Activated CD4-positive, alpha-beta memory T cell treated with anti-CD3 and anti-CD28 coated beads for 36 hours (primary cell): ENCODE measurements around the gene CACNB4. TPM values are rescaled to one million over a fixed set of nuclear protein-coding genes. Genes with fewer than 3 reads are reported as not detected.

Source experiments
- CTCF ChIA-PET: fragments of 350-600 bp; sonication (Branson Sonifier 250); formaldehyde crosslinking; loops from one replicate; lab custom pipeline; 2021; ENCODE audit warnings: antibody characterized with exemption, inconsistent platforms; lab: Charles Lee
- POLR2A ChIA-PET: fragments of 350-600 bp; sonication (Branson Sonifier 250); formaldehyde crosslinking; loops from one replicate; lab custom pipeline; 2021; ENCODE audit warnings: antibody characterized with exemption; lab: Charles Lee
- DNase-seq: peaks from one replicate; pipeline ENCODE4 v3.0.0-alpha.2; 2020
- H3K27ac Mint-ChIP-seq: one replicate; pipeline ENCODE4 v1.8.0; 2021; ENCODE audit warnings: mixed read lengths
- H3K27me3 Mint-ChIP-seq: one replicate; pipeline ENCODE4 v1.8.0; 2021; ENCODE audit warnings: mixed read lengths
- H3K36me3 Mint-ChIP-seq: one replicate; pipeline ENCODE4 v1.8.0; 2021; ENCODE audit warnings: mixed read lengths
- H3K4me1 Mint-ChIP-seq: one replicate; pipeline ENCODE4 v1.8.0; 2021; ENCODE audit warnings: low read depth, mixed read lengths
- H3K4me3 Mint-ChIP-seq: one replicate; pipeline ENCODE4 v1.8.0; 2021; ENCODE audit warnings: mild to moderate bottlenecking, mixed read lengths
- H3K9me3 Mint-ChIP-seq: one replicate; pipeline ENCODE4 v1.8.0; 2021; ENCODE audit warnings: mixed read lengths
- intact Hi-C: fragments of 100-400 bp; cut with micrococcal nuclease; formaldehyde crosslinking; loops from one replicate; pipeline ENCODE4 v1.15.1; 2023
- total RNA-seq, 2 experiments: library from RNA; stranded (reverse); gene quantifications; one replicate each; pipeline ENCODE4 v1.2.3, GENCODE V29; 2021

CACNB4 gene
- total RNA-seq, 2 experiments from 2014 or later = 0.19 to 0.48 TPM

GRCh38 chr2:151981886-151982285 is 117.0 kb downstream of the CACNB4 start:
- no peak for DNase-seq
- Mint-ChIP-seq H3K9me3 (no peaks in the 10 kb centered on the region), H3K36me3 (no peaks in the 10 kb centered on the region), H3K27me3 (peaks cover 12% of the 10 kb centered on the region), H3K27ac (no peak overlapping the region), H3K4me3 (no peak overlapping the region), H3K4me1 (peaks cover 3% of the 10 kb centered on the region)
- intact Hi-C loops = no loop called here
- ChIA-PET POLR2A (no interaction called here), CTCF (interaction anchor here (1.1 kb wide), 1 partner anchor 17 kb away, joined by 4 read pairs; no protein-coding TSS in a partner anchor)

GRCh38 chr2:151979694-151980093 is 119.2 kb downstream of the CACNB4 start:
- DNase-seq = no peak
- no peaks in the 10 kb centered on the region for H3K9me3 Mint-ChIP-seq
- no peak overlapping the region for H3K4me3 Mint-ChIP-seq
- H3K27ac Mint-ChIP-seq = no peak overlapping the region
- ChIA-PET POLR2A (no interaction called here), CTCF (interaction anchor here (1.2 kb wide), 1 partner anchor 46 kb away, joined by 5 read pairs; no protein-coding TSS in a partner anchor)
- H3K4me1 Mint-ChIP-seq = peaks cover 3% of the 10 kb centered on the region
- no peaks in the 10 kb centered on the region for H3K36me3 Mint-ChIP-seq
- intact Hi-C loops = no loop called here
- peaks cover 12% of the 10 kb centered on the region for H3K27me3 Mint-ChIP-seq

DNA sequence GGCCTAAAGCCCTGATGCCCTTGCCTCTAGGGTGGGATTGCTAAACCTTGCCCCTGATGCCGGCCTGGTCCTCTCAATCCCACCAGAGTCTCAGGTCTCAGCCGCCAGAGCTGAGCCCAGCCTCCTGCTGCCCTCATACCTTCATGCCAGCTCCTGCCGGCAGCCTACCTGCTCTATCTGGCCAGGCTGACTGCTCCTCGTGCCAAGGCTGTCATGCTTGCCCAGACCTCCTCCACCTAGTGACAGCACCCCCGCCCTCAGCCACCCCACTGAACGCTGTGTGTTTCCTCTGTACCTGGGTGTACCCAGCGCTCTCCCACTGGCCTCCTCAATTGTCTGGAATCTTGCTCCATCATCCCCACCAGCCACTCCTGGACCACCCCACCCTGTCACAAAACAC is 120.1 kb downstream of the CACNB4 start:
- no peak overlapping the region for H3K4me3 Mint-ChIP-seq
- peaks cover 13% of the 10 kb centered on the region for H3K27me3 Mint-ChIP-seq
- H3K9me3 Mint-ChIP-seq = no peaks in the 10 kb centered on the region
- ChIA-PET POLR2A (no interaction called here), CTCF (interaction anchor here (0.8 to 1.2 kb wide), 2 partner anchors 39 to 47 kb away, joined by 3 to 5 read pairs; no protein-coding TSS in a partner anchor)
- H3K27ac Mint-ChIP-seq = no peak overlapping the region
- peaks cover 8% of the 10 kb centered on the region for H3K4me1 Mint-ChIP-seq
- intact Hi-C loops = no loop called here
- DNase-seq = no peak
- H3K36me3 Mint-ChIP-seq = no peaks in the 10 kb centered on the region

GRCh38 chr2:151977631-151978030 is 121.2 kb downstream of the CACNB4 start:
- H3K27ac Mint-ChIP-seq = no peak overlapping the region
- CTCF ChIA-PET = interaction anchor here (0.6 to 1.5 kb wide), 2 partner anchors 46 to 48 kb away, joined by 3 read pairs; no protein-coding TSS in a partner anchor
- H3K4me1 Mint-ChIP-seq = peaks cover 8% of the 10 kb centered on the region
- no peaks in the 10 kb centered on the region for H3K9me3 Mint-ChIP-seq
- no peak for DNase-seq
- intact Hi-C loops = loop anchor here (2.0 kb wide), 1 partner anchor 27 kb away; no protein-coding TSS in a partner anchor
- no peak overlapping the region for H3K4me3 Mint-ChIP-seq
- H3K27me3 Mint-ChIP-seq = peaks cover 13% of the 10 kb centered on the region
- POLR2A ChIA-PET = no interaction called here
- H3K36me3 Mint-ChIP-seq = no peaks in the 10 kb centered on the region

DNA sequence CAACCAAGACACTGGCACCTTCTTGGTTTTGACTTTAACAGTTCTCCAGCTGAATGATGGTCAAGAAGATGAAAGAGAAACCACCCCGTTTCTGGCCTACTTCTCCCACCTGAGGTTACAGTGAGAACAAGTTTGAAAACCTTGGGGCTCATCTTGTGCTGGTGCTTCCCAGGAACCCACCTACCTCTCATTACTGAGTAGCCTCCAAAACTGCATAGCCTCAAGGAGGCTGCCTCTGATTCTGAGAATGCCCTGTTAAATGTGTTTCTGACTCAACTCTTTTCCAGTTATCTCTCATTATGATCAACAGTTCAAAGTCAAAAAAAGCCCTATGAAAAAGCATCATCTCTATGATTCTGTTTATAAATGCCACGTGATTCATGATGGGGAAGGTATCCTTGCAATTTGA is 121.9 kb downstream of the CACNB4 start:
- ChIA-PET CTCF (interaction anchor here (1.5 to 1.8 kb wide), 2 partner anchors 22 to 48 kb away, joined by 3 to 5 read pairs; no protein-coding TSS in a partner anchor), POLR2A (no interaction called here)
- DNase-seq = peak; percentile 60
- Mint-ChIP-seq H3K4me3 (no peak overlapping the region), H3K4me1 (peaks cover 8% of the 10 kb centered on the region), H3K9me3 (no peaks in the 10 kb centered on the region), H3K36me3 (no peaks in the 10 kb centered on the region), H3K27me3 (peaks cover 13% of the 10 kb centered on the region), H3K27ac (no peak overlapping the region)
- intact Hi-C loops = loop anchor here (2.0 kb wide), 1 partner anchor 28 kb away; no protein-coding TSS in a partner anchor

DNA sequence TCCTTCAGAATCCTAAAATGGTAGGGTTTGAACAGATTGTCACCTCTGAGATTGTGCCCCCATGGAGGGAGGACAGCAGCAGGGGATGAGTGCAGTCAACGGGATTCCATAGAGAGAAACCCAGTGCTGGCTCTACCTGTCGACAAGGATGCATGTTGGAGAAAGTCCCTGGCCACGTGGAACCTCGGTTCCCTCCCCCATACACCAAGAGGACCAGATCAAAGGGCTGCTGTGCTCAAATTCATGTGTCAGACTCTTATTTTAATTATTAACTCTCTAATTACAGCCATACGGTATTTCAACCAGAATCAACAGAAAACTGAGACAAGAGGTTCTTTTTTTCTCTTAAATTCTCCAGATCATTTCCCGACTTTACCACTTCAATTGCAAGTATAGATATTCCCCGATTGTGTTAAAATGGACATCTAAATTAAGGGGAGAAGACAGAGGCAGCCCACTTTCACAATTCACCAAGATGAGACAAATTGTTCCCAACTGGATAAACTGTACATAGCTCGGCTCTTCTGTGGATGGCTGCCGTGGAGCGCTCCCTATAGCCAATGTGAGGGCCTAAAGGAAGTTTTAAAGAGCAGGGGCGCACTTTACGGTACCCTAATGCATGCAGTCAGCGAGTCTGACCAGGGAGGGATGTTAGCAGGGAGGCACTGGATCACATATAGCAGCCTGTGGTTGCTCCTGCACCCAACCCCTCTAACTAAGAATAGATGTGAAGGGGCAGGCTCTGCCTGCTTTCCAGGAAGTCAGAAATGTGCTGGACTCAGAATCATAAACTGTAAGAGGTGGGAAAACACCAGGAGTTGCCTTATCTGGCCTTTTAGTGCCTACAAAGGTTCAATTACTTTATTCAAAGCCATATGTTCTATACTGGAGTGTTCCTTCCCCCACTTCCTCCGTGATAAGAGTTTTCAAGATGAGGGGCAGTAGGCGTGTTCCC is 123.1 kb downstream of the CACNB4 start:
- no peak overlapping the region for H3K4me3 Mint-ChIP-seq
- H3K27me3 Mint-ChIP-seq = peaks cover 11% of the 10 kb centered on the region
- ChIA-PET POLR2A (no interaction called here), CTCF (interaction anchor here (1.5 to 1.8 kb wide), 2 partner anchors 23 to 50 kb away, joined by 3 to 5 read pairs; no protein-coding TSS in a partner anchor)
- H3K27ac Mint-ChIP-seq = no peak overlapping the region
- intact Hi-C loops = loop anchor here (2.0 kb wide), 1 partner anchor 29 kb away; no protein-coding TSS in a partner anchor
- H3K4me1 Mint-ChIP-seq = peaks cover 8% of the 10 kb centered on the region
- DNase-seq = no peak
- H3K9me3 Mint-ChIP-seq = no peaks in the 10 kb centered on the region
- H3K36me3 Mint-ChIP-seq = no peaks in the 10 kb centered on the region

GRCh38 chr2:151974988-151975387 is 123.9 kb downstream of the CACNB4 start:
- Mint-ChIP-seq H3K4me3 (no peak overlapping the region), H3K36me3 (no peaks in the 10 kb centered on the region), H3K27ac (no peak overlapping the region), H3K9me3 (no peaks in the 10 kb centered on the region), H3K27me3 (peaks cover 8% of the 10 kb centered on the region), H3K4me1 (peaks cover 8% of the 10 kb centered on the region)
- no peak for DNase-seq
- intact Hi-C loops = no loop called here
- POLR2A ChIA-PET = no interaction called here
- CTCF ChIA-PET = interaction anchor here (1.5 kb wide), 1 partner anchor 51 kb away, joined by 5 read pairs; no protein-coding TSS in a partner anchor

GRCh38 chr2:151973901-151974199 is 125.0 kb downstream of the CACNB4 start:
- H3K9me3 Mint-ChIP-seq = no peaks in the 10 kb centered on the region
- ChIA-PET POLR2A (no interaction called here), CTCF (interaction anchor here (0.8 to 1.5 kb wide), 2 partner anchors 25 to 52 kb away, joined by 3 to 5 read pairs; no protein-coding TSS in a partner anchor)
- no peak overlapping the region for H3K27ac Mint-ChIP-seq
- DNase-seq = no peak
- H3K36me3 Mint-ChIP-seq = no peaks in the 10 kb centered on the region
- H3K27me3 Mint-ChIP-seq = peaks cover 8% of the 10 kb centered on the region
- no peak overlapping the region for H3K4me3 Mint-ChIP-seq
- intact Hi-C loops = no loop called here
- peaks cover 8% of the 10 kb centered on the region for H3K4me1 Mint-ChIP-seq

GRCh38 chr2:151973013-151973900 is 125.6 kb downstream of the CACNB4 start:
- DNase-seq = no peak
- ChIA-PET CTCF (interaction anchor here (0.6 to 1.5 kb wide), 4 partner anchors 26 to 53 kb away, joined by 3 to 5 read pairs (median 4); no protein-coding TSS in a partner anchor), POLR2A (no interaction called here)
- H3K27ac Mint-ChIP-seq = no peak overlapping the region
- H3K27me3 Mint-ChIP-seq = peaks cover 5% of the 10 kb centered on the region
- H3K9me3 Mint-ChIP-seq = no peaks in the 10 kb centered on the region
- H3K4me3 Mint-ChIP-seq = no peak overlapping the region
- intact Hi-C loops = no loop called here
- H3K4me1 Mint-ChIP-seq = peaks cover 8% of the 10 kb centered on the region
- no peaks in the 10 kb centered on the region for H3K36me3 Mint-ChIP-seq

DNA sequence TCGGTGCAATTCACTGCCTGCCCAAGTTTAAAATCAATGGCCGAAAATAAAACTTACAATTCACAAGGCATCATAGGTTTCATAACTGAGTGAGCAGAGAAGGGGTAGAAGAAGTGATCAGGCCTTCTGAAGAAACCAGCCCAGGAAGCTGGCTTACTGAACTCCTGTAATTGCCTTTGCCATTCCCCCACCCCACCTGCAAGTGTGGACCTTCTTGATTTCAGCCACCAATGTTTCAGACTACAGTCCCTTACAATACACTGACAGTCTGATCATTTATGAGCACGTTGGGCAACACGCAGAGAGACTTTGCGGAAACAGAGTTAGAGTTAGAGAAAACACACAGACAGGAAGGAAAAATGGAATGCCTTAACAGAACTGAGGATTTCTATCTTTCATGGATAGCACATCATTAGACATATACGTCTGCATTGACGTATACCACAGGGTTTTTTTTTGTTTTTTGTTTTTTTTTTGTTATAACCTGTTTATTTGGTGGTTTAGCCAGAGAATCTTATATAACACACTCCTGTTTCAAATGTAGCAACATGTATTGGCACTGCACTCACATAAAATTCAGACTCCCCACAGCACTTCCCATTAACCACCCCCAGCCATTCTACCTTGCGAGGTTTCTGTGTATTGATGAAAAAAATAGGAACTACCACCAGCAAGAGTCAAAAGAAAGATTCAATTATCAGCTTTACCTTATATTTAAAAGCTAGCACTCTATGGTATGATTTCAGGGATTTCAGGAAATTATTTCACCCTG is 126.4 kb downstream of the CACNB4 start:
- H3K9me3 Mint-ChIP-seq = no peaks in the 10 kb centered on the region
- CTCF ChIA-PET = interaction anchor here (0.6 to 1.4 kb wide), 2 partner anchors 27 to 32 kb away, joined by 3 to 4 read pairs; no protein-coding TSS in a partner anchor
- H3K27me3 Mint-ChIP-seq = peaks cover 5% of the 10 kb centered on the region

More for the DNA sequence above, 126.4 kb downstream of the CACNB4 start:
- Mint-ChIP-seq H3K4me1 (peaks cover 8% of the 10 kb centered on the region), H3K27ac (no peak overlapping the region), H3K4me3 (no peak overlapping the region), H3K36me3 (no peaks in the 10 kb centered on the region)
- POLR2A ChIA-PET = no interaction called here
- intact Hi-C loops = no loop called here
- DNase-seq = no peak
